Measurements from ENCODE around the gene SERPINB10. TPM values are rescaled to one million over a fixed set of nuclear protein-coding genes. Genes with fewer than 3 reads are reported as not detected.

Gene SERPINB10
- total RNA-seq, 1 donor from 2014 or later, result not detected

GRCh38 chr18:63979409-63979920 lies 71.7 kb downstream of the SERPINB10 start:
- Mint-ChIP-seq H3K4me3 (ENCODE audit: low read depth) (peak overlapping the region; percentile 38), H3K27me3 (peaks cover 3% of the 10 kb centered on the region), H3K36me3 (ENCODE audit: insufficient read depth) (no peaks in the 10 kb centered on the region), H3K4me1 (ENCODE audit: low read depth) (peaks cover 10% of the 10 kb centered on the region), H3K9me3 (ENCODE audit: low read depth) (no peaks in the 10 kb centered on the region), H3K27ac (peak overlapping the region; percentile 84)
- TF ChIP-seq CTCF (IDR thresholded peaks at IDR 0.05; ENCODE audit: unreplicated experiment), result peak; percentile 84
- peak; percentile 22 for DNase-seq (ENCODE audit: low spot score, unreplicated experiment)

- no peak for TF ChIP-seq CTCF (IDR thresholded peaks at IDR 0.05; ENCODE audit: unreplicated experiment)
- Mint-ChIP-seq H3K4me1 (ENCODE audit: low read depth) (peaks cover 8% of the 10 kb centered on the region), H3K27ac (no peak overlapping the region)
These were observed 72.3 kb downstream of the SERPINB10 start for GRCh38 chr18:63980027-63980426.

GRCh38 chr18:63980896-63981460 lies 73.2 kb downstream of the SERPINB10 start:
- Mint-ChIP-seq H3K4me3 (ENCODE audit: low read depth) (no peak overlapping the region), H3K27me3 (peaks cover 3% of the 10 kb centered on the region), H3K9me3 (ENCODE audit: low read depth) (no peaks in the 10 kb centered on the region), H3K27ac (no peak overlapping the region), H3K4me1 (ENCODE audit: low read depth) (peaks cover 6% of the 10 kb centered on the region), H3K36me3 (ENCODE audit: insufficient read depth) (no peaks in the 10 kb centered on the region)
- no peak for DNase-seq (ENCODE audit: low spot score, unreplicated experiment)
- TF ChIP-seq CTCF (IDR thresholded peaks at IDR 0.05; ENCODE audit: unreplicated experiment), result no peak

More at GRCh38 chr18:63980027-63980426, 72.3 kb downstream of the SERPINB10 start:
- DNase-seq (ENCODE audit: low spot score, unreplicated experiment), result no peak
- Mint-ChIP-seq H3K9me3 (ENCODE audit: low read depth) (no peaks in the 10 kb centered on the region), H3K36me3 (ENCODE audit: insufficient read depth) (no peaks in the 10 kb centered on the region), H3K27me3 (peaks cover 3% of the 10 kb centered on the region), H3K4me3 (ENCODE audit: low read depth) (no peak overlapping the region)

GRCh38 chr18:63981719-63982118 lies 74.0 kb downstream of the SERPINB10 start:
- H3K4me1 Mint-ChIP-seq (ENCODE audit: low read depth), result peaks cover 6% of the 10 kb centered on the region
- TF ChIP-seq CTCF (IDR thresholded peaks at IDR 0.05; ENCODE audit: unreplicated experiment), result no peak
- no peak for DNase-seq (ENCODE audit: low spot score, unreplicated experiment)
- no peak overlapping the region for H3K27ac Mint-ChIP-seq
- no peaks in the 10 kb centered on the region for H3K36me3 Mint-ChIP-seq (ENCODE audit: insufficient read depth)
- peaks cover 3% of the 10 kb centered on the region for H3K27me3 Mint-ChIP-seq
- H3K9me3 Mint-ChIP-seq (ENCODE audit: low read depth), result no peaks in the 10 kb centered on the region
- no peak overlapping the region for H3K4me3 Mint-ChIP-seq (ENCODE audit: low read depth)

- DNase-seq (ENCODE audit: low spot score, unreplicated experiment), result no peak
- no peak for TF ChIP-seq CTCF (IDR thresholded peaks at IDR 0.05; ENCODE audit: unreplicated experiment)
- Mint-ChIP-seq H3K9me3 (ENCODE audit: low read depth) (no peaks in the 10 kb centered on the region), H3K4me3 (ENCODE audit: low read depth) (no peak overlapping the region), H3K36me3 (ENCODE audit: insufficient read depth) (peaks cover 2% of the 10 kb centered on the region), H3K27me3 (peaks cover 3% of the 10 kb centered on the region), H3K4me1 (ENCODE audit: low read depth) (peaks cover 6% of the 10 kb centered on the region), H3K27ac (no peak overlapping the region)
These were observed 74.6 kb downstream of the SERPINB10 start for GRCh38 chr18:63982361-63982760.

Other genes starting within 250 kb of the SERPINB10 start
- gene SERPINB3, start 246.1 kb upstream of the SERPINB10 start, total RNA-seq, result not detected in 2 replicates
- gene SERPINB11, start 205.0 kb upstream of the SERPINB10 start, total RNA-seq, result not detected in 2 replicates
- gene SERPINB7, start 132.5 kb upstream of the SERPINB10 start, total RNA-seq, result not detected in 2 replicates
- not detected in 2 replicates for gene SERPINB2, start 20.3 kb upstream of the SERPINB10 start, total RNA-seq
- 5.5 and 7.2 TPM in 2 replicates for gene HMSD, start 41.3 kb downstream of the SERPINB10 start, total RNA-seq
- gene SERPINB8, start 62.1 kb downstream of the SERPINB10 start, total RNA-seq, result 3.1 and 5.4 TPM in 2 replicates
- 0.71 and 1.6 TPM in 2 replicates for gene LINC00305, start 241.1 kb downstream of the SERPINB10 start, total RNA-seq

Measured in progenitor cell of endocrine pancreas (in vitro differentiated cells).